ENCODE measurements around the gene IL9.

GRCh38 chr5:135898651-135899050, 3.0 kb upstream of the IL9 start:
- TF ChIP-seq EZH2 (IDR thresholded peaks at IDR 0.05; ENCODE audit: low read length) = no peak
- TF ChIP-seq CTCF (optimal IDR thresholded peaks at IDR 0.05 in 1 of 3, IDR thresholded peaks at IDR 0.05 in 1 of 3, conservative IDR thresholded peaks at IDR 0.05 in 1 of 3; ENCODE audit: extremely low read depth in 1 of 3, insufficient read depth in 2 of 3, low read length in 3 of 3) = no peak
